ENCODE results near the gene NRSN2.
A peak's percentile ranks its signal among the peaks of the same experiment; 100 is the strongest.

The NRSN2 gene

DNA sequence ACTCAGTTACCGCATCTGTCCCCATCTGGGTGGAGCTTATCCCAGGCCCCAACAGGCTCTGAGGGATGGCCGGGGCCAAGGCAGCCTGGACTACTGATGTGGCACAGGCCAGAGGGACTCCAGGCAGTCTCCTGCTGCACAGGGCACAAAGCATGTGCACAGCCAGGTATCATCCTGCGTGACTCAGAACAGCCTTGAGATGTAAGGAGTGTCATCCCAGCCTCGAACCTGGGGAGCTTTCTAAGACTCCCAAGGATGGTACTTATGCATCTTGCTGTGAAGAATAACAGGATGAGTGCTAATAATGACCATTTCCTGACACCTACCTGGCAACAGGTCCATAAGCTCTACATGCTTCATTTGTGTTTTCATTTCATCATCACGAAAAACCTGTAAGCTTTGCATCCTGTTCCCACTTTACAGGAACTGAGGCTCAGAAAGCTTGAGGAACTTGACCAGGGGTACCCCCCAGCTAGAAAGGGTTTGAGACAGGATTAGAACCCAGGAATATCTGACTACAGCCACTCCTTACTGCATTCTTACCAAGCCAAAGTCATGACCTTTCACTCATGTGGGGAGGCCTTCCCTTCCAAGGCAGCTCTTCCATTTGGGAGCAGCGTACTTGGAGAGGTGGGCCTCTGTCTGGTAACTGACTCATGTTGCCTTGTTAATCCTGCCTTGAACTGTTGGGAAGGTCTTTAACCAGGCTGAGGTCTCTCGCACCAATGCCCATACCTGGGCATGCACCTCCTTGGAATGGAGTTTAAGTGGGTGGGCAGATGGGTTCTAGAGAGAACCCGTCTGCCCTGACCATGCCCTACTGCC lies 35.6 kb downstream of the NRSN2 start:
- Histone ChIP-seq H3F3A (ENCODE audit: insufficient read depth, low read length) (peaks cover 12% of the 10 kb centered on the region; the same call in 1 of the 2 replicates), H3K27ac (ENCODE audit: low read length) (no peak overlapping the region)
- TF ChIP-seq, protein P1, sequence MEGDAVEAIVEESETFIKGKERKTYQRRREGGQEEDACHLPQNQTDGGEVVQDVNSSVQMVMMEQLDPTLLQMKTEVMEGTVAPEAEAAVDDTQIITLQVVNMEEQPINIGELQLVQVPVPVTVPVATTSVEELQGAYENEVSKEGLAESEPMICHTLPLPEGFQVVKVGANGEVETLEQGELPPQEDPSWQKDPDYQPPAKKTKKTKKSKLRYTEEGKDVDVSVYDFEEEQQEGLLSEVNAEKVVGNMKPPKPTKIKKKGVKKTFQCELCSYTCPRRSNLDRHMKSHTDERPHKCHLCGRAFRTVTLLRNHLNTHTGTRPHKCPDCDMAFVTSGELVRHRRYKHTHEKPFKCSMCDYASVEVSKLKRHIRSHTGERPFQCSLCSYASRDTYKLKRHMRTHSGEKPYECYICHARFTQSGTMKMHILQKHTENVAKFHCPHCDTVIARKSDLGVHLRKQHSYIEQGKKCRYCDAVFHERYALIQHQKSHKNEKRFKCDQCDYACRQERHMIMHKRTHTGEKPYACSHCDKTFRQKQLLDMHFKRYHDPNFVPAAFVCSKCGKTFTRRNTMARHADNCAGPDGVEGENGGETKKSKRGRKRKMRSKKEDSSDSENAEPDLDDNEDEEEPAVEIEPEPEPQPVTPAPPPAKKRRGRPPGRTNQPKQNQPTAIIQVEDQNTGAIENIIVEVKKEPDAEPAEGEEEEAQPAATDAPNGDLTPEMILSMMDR (IDR thresholded peaks at IDR 0.05; ENCODE audit: low read length), result no peak
- TF ChIP-seq EZH2phosphoT487 (IDR thresholded peaks at IDR 0.05; ENCODE audit: low read length) (no peak), EZH2 (optimal IDR thresholded peaks at IDR 0.05; ENCODE audit: low read depth, low read length) (no peak)

DNA sequence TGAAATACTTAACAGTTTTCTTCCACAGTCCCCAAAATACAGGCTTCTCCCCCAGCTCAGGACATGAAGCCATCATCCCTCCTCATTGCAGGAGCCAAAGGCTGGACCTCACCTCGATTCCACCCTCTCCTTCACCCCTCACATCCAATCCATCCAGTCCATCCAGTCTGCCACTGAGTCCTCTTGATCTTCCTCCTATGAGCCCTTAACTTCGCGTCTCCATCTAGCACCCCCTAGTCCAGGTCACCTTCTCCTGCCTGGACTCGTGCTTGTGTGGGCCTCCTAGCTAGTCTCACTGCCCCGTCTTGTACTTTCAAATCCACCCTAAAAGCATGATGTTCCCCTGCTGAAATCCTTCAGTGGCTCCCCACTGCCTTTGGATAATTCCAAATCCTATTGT lies 37.0 kb downstream of the NRSN2 start:
- Histone ChIP-seq H3K27ac (ENCODE audit: low read length) (no peak overlapping the region), H3K79me2 (ENCODE audit: low read length) (peaks cover 49% of the 10 kb centered on the region), H3K36me3 (replicated peaks; ENCODE audit: insufficient read depth, low read length) (peaks cover 2% of the 10 kb centered on the region; the same call in 1 of the 2 replicates), H3K9ac (ENCODE audit: low read length) (no peak overlapping the region), H3K9me3 (replicated peaks; ENCODE audit: insufficient read depth, low read length) (no peaks in the 10 kb centered on the region), H3K9me2 (replicated peaks; ENCODE audit: insufficient read depth, low read length) (no peaks in the 10 kb centered on the region), H3F3A (ENCODE audit: insufficient read depth, low read length) (peaks cover 12% of the 10 kb centered on the region; the same call in 1 of the 2 replicates), H4K20me1 (ENCODE audit: insufficient read depth, low read length) (peaks cover 11% of the 10 kb centered on the region; the same call in 1 of the 2 replicates), H3K4me3 (ENCODE audit: low read length) (no peak overlapping the region), H3K4me1 (ENCODE audit: low read length) (peaks cover 13% of the 10 kb centered on the region), H3K4me2 (ENCODE audit: low read depth, low read length) (no peak overlapping the region), H2AFZ (ENCODE audit: low read length) (no peak overlapping the region), H3K27me3 (replicated peaks; ENCODE audit: insufficient read depth, low read length) (no peaks in the 10 kb centered on the region)
- TF ChIP-seq, protein P1 (IDR thresholded peaks at IDR 0.05; ENCODE audit: low read length), result no peak
- TF ChIP-seq EZH2phosphoT487 (IDR thresholded peaks at IDR 0.05; ENCODE audit: low read length) (no peak), EZH2 (optimal IDR thresholded peaks at IDR 0.05; ENCODE audit: low read depth, low read length) (no peak)
- no peak for DNase-seq

More for the DNA sequence above, 35.6 kb downstream of the NRSN2 start:
- H3K9ac ChIP-seq (ENCODE audit: low read length), result no peak overlapping the region
- peak overlapping the region; percentile 42; the same call in 1 of the 2 replicates for H2AFZ ChIP-seq (ENCODE audit: low read length)
- no peaks in the 10 kb centered on the region for H3K9me3 ChIP-seq (replicated peaks; ENCODE audit: insufficient read depth, low read length)
- H3K27me3 ChIP-seq (replicated peaks; ENCODE audit: insufficient read depth, low read length), result no peaks in the 10 kb centered on the region
- H4K20me1 ChIP-seq (ENCODE audit: insufficient read depth, low read length), result peaks cover 11% of the 10 kb centered on the region; the same call in 1 of the 2 replicates
- H3K9me2 ChIP-seq (replicated peaks; ENCODE audit: insufficient read depth, low read length), result no peaks in the 10 kb centered on the region
- H3K4me3 ChIP-seq (ENCODE audit: low read length), result peak overlapping the region; percentile 46
- H3K36me3 ChIP-seq (replicated peaks; ENCODE audit: insufficient read depth, low read length), result no peaks in the 10 kb centered on the region
- peak overlapping the region; percentile 84 for H3K4me2 ChIP-seq (ENCODE audit: low read depth, low read length)
- peaks cover 13% of the 10 kb centered on the region for H3K4me1 ChIP-seq (ENCODE audit: low read length)
- H3K79me2 ChIP-seq (ENCODE audit: low read length), result peaks cover 49% of the 10 kb centered on the region
- DNase-seq, result no peak

DNA sequence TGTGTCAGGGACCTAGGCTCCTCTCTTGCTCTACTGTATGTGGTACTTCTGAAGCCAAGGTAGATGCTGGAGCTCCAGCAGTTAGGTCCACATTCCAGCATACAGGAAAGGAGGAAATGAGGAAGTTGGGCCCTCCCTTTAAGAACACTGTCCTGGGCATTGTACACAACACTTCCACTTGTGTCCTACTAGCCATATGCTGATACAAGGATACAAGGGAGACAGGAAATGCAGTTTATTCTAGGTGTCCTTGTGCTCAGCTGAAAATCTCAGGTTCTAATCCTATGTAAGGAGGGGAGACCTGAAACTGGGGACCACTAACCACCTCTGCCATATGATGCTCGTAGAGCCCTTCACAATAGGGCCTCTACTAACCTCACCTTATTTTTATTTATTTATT lies 37.8 kb downstream of the NRSN2 start:
- no peaks in the 10 kb centered on the region for H3K27me3 ChIP-seq (replicated peaks; ENCODE audit: insufficient read depth, low read length)
- no peak overlapping the region for H3K27ac ChIP-seq (ENCODE audit: low read length)
- no peak overlapping the region for H3K4me3 ChIP-seq (ENCODE audit: low read length)
- no peak overlapping the region for H3K9ac ChIP-seq (ENCODE audit: low read length)
- H3K9me3 ChIP-seq (replicated peaks; ENCODE audit: insufficient read depth, low read length), result no peaks in the 10 kb centered on the region
- no peak for DNase-seq
- H3F3A ChIP-seq (ENCODE audit: insufficient read depth, low read length), result peaks cover 12% of the 10 kb centered on the region; the same call in 1 of the 2 replicates
- TF ChIP-seq, protein P1 (IDR thresholded peaks at IDR 0.05; ENCODE audit: low read length), result no peak
- TF ChIP-seq EZH2 (optimal IDR thresholded peaks at IDR 0.05; ENCODE audit: low read depth, low read length) (no peak), EZH2phosphoT487 (IDR thresholded peaks at IDR 0.05; ENCODE audit: low read length) (no peak)
- no peaks in the 10 kb centered on the region for H3K9me2 ChIP-seq (replicated peaks; ENCODE audit: insufficient read depth, low read length)
- peaks cover 11% of the 10 kb centered on the region; the same call in 1 of the 2 replicates for H4K20me1 ChIP-seq (ENCODE audit: insufficient read depth, low read length)
- H3K36me3 ChIP-seq (replicated peaks; ENCODE audit: insufficient read depth, low read length), result peaks cover 2% of the 10 kb centered on the region; the same call in 1 of the 2 replicates
- no peak overlapping the region for H3K4me2 ChIP-seq (ENCODE audit: low read depth, low read length)
- peaks cover 13% of the 10 kb centered on the region for H3K4me1 ChIP-seq (ENCODE audit: low read length)
- H2AFZ ChIP-seq (ENCODE audit: low read length), result no peak overlapping the region
- H3K79me2 ChIP-seq (ENCODE audit: low read length), result peaks cover 49% of the 10 kb centered on the region
